ENCODE measurements around the gene RMDN2. TPM values are rescaled to one million over a fixed set of nuclear protein-coding genes. Genes with fewer than 3 reads are reported as not detected.

RMDN2 gene
- total and polyA plus RNA-seq, 9 of the 15 experiments (the other 6 are each of a cell fraction or from before 2014, with no cell fraction given): 1.5 to 4.3 (median 2.3) TPM

DNA sequence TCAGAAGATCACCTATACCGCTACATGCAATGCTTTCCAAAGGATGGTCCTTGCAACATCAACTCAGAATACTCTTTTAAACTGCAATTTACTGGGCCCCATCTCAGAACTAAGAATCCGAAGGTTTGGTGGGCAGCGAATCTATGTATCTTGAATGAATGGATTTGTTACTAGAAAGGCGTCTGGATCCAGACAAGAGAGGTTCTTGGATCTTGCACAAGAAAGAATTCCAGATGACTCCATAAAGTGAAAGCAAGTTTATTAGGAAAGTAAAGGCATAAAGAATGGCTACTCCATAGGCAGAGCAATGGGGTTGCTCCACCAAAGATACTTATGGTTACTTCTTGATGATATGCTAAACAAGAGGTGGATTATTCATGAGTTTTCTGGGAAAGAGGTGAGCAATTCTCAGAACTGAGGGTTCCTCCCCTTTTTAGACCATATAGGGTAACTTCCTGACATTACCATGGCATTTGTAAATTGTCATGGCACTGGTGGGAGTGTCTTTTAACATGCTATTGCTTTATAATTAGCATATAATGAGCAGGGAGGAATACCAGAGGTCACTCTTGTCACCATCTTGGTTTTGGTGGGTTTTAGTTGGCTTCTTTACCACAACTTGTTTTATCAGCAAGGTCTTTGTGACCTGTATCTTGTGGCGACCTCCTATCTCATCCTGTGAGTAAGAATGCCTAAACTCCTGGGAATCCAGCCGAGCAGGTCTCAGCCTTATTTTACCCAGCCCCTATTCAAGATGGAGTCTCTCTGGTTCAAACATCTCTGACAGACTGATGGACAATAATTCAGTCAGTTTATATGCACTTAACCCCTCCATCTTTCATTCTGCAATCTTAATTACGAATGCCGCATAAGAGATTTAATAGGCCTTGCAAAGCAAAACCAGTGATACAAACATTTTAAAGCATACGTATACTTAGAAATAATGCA, 7.5 kb upstream of the RMDN2 start (continued):
- TF ChIP-seq, protein P1, sequence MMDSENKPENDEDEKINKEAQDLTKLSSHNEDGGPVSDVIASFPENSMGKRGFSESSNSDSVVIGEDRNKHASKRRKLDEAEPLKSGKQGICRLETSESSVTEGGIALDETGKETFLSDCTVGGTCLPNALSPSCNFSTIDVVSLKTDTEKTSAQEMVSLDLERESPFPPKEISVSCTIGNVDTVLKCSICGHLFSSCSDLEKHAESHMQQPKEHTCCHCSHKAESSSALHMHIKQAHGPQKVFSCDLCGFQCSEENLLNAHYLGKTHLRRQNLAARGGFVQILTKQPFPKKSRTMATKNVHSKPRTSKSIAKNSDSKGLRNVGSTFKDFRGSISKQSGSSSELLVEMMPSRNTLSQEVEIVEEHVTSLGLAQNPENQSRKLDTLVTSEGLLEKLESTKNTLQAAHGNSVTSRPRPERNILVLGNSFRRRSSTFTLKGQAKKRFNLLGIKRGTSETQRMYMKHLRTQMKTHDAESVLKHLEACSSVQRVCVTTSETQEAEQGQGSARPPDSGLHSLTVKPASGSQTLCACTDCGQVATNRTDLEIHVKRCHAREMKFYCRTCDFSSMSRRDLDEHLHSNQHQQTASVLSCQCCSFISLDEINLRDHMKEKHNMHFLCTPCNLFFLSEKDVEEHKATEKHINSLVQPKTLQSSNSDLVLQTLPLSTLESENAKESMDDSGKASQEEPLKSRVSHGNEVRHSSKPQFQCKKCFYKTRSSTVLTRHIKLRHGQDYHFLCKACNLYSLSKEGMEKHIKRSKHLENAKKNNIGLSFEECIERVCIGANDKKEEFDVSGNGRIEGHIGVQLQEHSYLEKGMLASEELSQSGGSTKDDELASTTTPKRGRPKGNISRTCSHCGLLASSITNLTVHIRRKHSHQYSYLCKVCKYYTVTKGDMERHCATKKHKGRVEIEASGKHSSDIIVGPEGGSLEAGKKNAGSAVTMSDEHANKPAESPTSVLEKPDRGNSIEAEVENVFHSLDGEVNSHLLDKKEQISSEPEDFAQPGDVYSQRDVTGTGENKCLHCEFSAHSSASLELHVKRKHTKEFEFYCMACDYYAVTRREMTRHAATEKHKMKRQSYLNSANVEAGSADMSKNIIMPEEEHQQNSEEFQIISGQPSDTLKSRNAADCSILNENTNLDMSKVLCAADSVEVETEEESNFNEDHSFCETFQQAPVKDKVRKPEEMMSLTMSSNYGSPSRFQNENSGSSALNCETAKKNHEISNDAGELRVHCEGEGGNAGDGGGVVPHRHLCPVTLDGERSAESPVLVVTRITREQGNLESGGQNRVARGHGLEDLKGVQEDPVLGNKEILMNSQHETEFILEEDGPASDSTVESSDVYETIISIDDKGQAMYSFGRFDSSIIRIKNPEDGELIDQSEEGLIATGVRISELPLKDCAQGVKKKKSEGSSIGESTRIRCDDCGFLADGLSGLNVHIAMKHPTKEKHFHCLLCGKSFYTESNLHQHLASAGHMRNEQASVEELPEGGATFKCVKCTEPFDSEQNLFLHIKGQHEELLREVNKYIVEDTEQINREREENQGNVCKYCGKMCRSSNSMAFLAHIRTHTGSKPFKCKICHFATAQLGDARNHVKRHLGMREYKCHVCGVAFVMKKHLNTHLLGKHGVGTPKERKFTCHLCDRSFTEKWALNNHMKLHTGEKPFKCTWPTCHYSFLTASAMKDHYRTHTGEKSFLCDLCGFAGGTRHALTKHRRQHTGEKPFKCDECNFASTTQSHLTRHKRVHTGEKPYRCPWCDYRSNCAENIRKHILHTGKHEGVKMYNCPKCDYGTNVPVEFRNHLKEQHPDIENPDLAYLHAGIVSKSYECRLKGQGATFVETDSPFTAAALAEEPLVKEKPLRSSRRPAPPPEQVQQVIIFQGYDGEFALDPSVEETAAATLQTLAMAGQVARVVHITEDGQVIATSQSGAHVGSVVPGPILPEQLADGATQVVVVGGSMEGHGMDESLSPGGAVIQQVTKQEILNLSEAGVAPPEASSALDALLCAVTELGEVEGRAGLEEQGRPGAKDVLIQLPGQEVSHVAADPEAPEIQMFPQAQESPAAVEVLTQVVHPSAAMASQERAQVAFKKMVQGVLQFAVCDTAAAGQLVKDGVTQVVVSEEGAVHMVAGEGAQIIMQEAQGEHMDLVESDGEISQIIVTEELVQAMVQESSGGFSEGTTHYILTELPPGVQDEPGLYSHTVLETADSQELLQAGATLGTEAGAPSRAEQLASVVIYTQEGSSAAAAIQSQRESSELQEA (IDR thresholded peaks at IDR 0.05; ENCODE audit: low read depth): no peak
- TF ChIP-seq STAT5A (IDR thresholded peaks at IDR 0.05; ENCODE audit: borderline replicate concordance, low read length): no peak
- TF ChIP-seq PTRF (tag; IDR thresholded peaks at IDR 0.05): peak; percentile 85
- TF ChIP-seq ZNF668 (CRISPR knock-in tag; IDR thresholded peaks at IDR 0.05): 0 out of 2 replicates have a peak, but pooled peaks have one; percentile 55
- TF ChIP-seq, protein P2, sequence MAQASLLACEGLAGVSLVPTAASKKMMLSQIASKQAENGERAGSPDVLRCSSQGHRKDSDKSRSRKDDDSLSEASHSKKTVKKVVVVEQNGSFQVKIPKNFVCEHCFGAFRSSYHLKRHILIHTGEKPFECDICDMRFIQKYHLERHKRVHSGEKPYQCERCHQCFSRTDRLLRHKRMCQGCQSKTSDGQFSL (CRISPR knock-in tag; IDR thresholded peaks at IDR 0.05): no peak
- TF ChIP-seq, protein P2 (tag; IDR thresholded peaks at IDR 0.05): peak in 1 of 2 experiments; percentile 88; a peak in 1 of 4 replicates
- no peak for TF ChIP-seq EP400 (IDR thresholded peaks at IDR 0.05)
- TF ChIP-seq, protein P3, sequence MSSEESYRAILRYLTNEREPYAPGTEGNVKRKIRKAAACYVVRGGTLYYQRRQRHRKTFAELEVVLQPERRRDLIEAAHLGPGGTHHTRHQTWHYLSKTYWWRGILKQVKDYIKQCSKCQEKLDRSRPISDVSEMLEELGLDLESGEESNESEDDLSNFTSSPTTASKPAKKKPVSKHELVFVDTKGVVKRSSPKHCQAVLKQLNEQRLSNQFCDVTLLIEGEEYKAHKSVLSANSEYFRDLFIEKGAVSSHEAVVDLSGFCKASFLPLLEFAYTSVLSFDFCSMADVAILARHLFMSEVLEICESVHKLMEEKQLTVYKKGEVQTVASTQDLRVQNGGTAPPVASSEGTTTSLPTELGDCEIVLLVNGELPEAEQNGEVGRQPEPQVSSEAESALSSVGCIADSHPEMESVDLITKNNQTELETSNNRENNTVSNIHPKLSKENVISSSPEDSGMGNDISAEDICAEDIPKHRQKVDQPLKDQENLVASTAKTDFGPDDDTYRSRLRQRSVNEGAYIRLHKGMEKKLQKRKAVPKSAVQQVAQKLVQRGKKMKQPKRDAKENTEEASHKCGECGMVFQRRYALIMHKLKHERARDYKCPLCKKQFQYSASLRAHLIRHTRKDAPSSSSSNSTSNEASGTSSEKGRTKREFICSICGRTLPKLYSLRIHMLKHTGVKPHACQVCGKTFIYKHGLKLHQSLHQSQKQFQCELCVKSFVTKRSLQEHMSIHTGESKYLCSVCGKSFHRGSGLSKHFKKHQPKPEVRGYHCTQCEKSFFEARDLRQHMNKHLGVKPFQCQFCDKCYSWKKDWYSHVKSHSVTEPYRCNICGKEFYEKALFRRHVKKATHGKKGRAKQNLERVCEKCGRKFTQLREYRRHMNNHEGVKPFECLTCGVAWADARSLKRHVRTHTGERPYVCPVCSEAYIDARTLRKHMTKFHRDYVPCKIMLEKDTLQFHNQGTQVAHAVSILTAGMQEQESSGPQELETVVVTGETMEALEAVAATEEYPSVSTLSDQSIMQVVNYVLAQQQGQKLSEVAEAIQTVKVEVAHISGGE (CRISPR knock-in tag; IDR thresholded peaks at IDR 0.05): 0 out of 6 replicates have a peak, but pooled peaks of 1 of the 3 experiments have one; percentile 20
- TF ChIP-seq SRF (CRISPR knock-in tag; IDR thresholded peaks at IDR 0.05): peak; percentile 71 to 76; a peak in 3 of 4 replicates
- TF ChIP-seq MEF2D (tag; conservative IDR thresholded peaks at IDR 0.05; ENCODE audit: low read depth): peak; percentile 61; the same call in 1 of the 2 replicates
- TF ChIP-seq MAFF (IDR thresholded peaks at IDR 0.05; ENCODE audit: low read length): no peak
- no peak for TF ChIP-seq ZNF431 (CRISPR knock-in tag; IDR thresholded peaks at IDR 0.05)

Measured in K562 (cell line).